Gastrocnemius medialis (tissue), 4 donors: ENCODE data around the gene FRMD4B. TPM values are rescaled to one million over a fixed set of nuclear protein-coding genes. Genes with fewer than 3 reads are reported as not detected.

Experiments
- ATAC-seq, 2 donors: fragments of 150-250 bp; one replicate each; pipeline ENCODE4 v1.9.1; 2016
- DNase-seq, 2 donors: peaks; one replicate each; pipeline ENCODE4 v3.0.0-alpha.2; 2019
- H3K27ac ChIP-seq, 4 donors: fragments of 200-600 bp; sonication (generic); 1 replicate in 1 of 4; 2 replicates in 3 of 4; pipeline ENCODE4 v1.5.1; 2016 to 2018; ENCODE audit warnings: mild to moderate bottlenecking in 2 of 4, moderate library complexity in 1 of 4
- H3K27me3 ChIP-seq, 3 donors: fragments of 200-600 bp; sonication (generic) in 2 of 3; 1 replicate in 1 of 3; 2 replicates in 2 of 3; pipeline versions ENCODE4 v1.5.1 to v1.6.0; 2016 to 2019; ENCODE audit warnings: mild to moderate bottlenecking in 1 of 3, moderate library complexity in 1 of 3
- H3K36me3 ChIP-seq, 2 donors: fragments of 200-600 bp; sonication (generic) in 1 of 2; one replicate each; pipeline ENCODE4 v1.5.1; 2017 to 2018
- H3K4me1 ChIP-seq, 2 donors: fragments of 200-600 bp; sonication (generic) in 1 of 2; one replicate each; pipeline ENCODE4 v1.5.1; 2016 to 2017; ENCODE audit warnings: mild to moderate bottlenecking in 2 of 2
- H3K4me3 ChIP-seq, 4 donors: fragments of 200-600 bp; sonication (generic) in 3 of 4; 1 replicate in 1 of 4; 2 replicates in 3 of 4; pipeline ENCODE4 v1.5.1; 2016 to 2019; ENCODE audit warnings: mild to moderate bottlenecking in 2 of 4
- H3K9me3 ChIP-seq, 3 donors: fragments of 200-600 bp; sonication (generic) in 2 of 3; 1 replicate in 1 of 3; 2 replicates in 2 of 3; pipeline ENCODE4 v1.5.1; 2016 to 2019
- POLR2A ChIP-seq, 2 donors: fragments of 450-650 bp; IDR thresholded peaks; one replicate each; pipeline ENCODE4 v1.6.1; 2017; ENCODE audit warnings: antibody characterized with exemption in 2 of 2, mild to moderate bottlenecking in 2 of 2, moderate library complexity in 2 of 2
- in situ Hi-C, 4 donors: fragments of 200-750 bp; cut with MboI; loops; one replicate each; pipeline versions ENCODE4 v1.15.0 to v1.8.0; 2017; ENCODE audit warnings: low sequenced_read_pairs in 4 of 4
- intact Hi-C: fragments of 100-400 bp; cut with DNase I; formaldehyde crosslinking; loops from one replicate; pipeline ENCODE4 v1.15.1; 2023; ENCODE audit warnings: low total_unique reads
- total RNA-seq, 4 donors: library from RNA; depleted of rRNA; stranded (reverse); fragments of >200 nt; gene quantifications; one replicate each; pipeline versions ENCODE4 v1.1.0 to v1.2.3, GENCODE V29; 2016
- TF ChIP-seq, protein P1 (sequence below), 5 experiments: fragments of 450-650 bp in 3 of 5; fragments of 200-600 bp in 2 of 5; sonication (generic) in 2 of 5; IDR thresholded peaks in 4 of 5; conservative IDR thresholded peaks in 1 of 5; 1 replicate in 4 of 5; 2 replicates in 1 of 5; pipeline ENCODE4 v1.5.1; 2016 to 2019; ENCODE audit warnings: antibody characterized with exemption in 5 of 5, mild to moderate bottlenecking in 3 of 5, moderate library complexity in 3 of 5

The FRMD4B gene
- total RNA-seq, 4 donors from 2014 or later: 0.29 to 3.6 (median 1.7) TPM

DNA sequence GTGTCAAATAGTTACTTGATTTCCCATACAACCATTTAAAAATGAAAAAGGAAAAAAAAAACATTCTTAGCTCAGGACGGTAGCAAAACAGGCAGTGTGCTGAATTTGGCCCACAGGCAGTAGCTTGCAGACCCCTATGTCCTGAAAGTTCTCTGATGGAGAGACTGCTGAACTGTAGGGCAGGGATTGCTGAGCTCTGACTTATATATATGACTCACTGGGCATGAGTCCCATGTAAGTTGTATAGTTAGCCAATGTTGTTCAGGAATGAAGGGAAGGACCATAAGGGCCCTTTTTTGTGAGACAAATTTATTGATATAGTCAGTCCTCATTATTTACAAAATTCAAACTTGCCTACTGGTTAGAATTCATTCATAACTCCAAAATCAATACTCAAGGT lies 36.9 kb upstream of the FRMD4B start:
- Histone ChIP-seq H3K27ac (no peak overlapping the region), H3K36me3 (no peaks in the 10 kb centered on the region), H3K27me3 (no peaks in the 10 kb centered on the region), H3K4me1 (peaks cover 0 to 4% of the 10 kb centered on the region in 2 donors), H3K4me3 (no peak overlapping the region), H3K9me3 (no peaks in the 10 kb centered on the region)
- no peak for ATAC-seq
- TF ChIP-seq, protein P1, sequence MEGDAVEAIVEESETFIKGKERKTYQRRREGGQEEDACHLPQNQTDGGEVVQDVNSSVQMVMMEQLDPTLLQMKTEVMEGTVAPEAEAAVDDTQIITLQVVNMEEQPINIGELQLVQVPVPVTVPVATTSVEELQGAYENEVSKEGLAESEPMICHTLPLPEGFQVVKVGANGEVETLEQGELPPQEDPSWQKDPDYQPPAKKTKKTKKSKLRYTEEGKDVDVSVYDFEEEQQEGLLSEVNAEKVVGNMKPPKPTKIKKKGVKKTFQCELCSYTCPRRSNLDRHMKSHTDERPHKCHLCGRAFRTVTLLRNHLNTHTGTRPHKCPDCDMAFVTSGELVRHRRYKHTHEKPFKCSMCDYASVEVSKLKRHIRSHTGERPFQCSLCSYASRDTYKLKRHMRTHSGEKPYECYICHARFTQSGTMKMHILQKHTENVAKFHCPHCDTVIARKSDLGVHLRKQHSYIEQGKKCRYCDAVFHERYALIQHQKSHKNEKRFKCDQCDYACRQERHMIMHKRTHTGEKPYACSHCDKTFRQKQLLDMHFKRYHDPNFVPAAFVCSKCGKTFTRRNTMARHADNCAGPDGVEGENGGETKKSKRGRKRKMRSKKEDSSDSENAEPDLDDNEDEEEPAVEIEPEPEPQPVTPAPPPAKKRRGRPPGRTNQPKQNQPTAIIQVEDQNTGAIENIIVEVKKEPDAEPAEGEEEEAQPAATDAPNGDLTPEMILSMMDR (IDR thresholded peaks at IDR 0.05 in 4 of 5, conservative IDR thresholded peaks at IDR 0.05 in 1 of 5): no peak
- no peak for TF ChIP-seq POLR2A (IDR thresholded peaks at IDR 0.05)
- DNase-seq: no peak
- intact Hi-C loops: no loop called here
- in situ Hi-C loops: loop anchor here in 1 of 4 donors (10.0 kb wide), 1 partner anchor 258 kb away; no protein-coding TSS in a partner anchor

DNA sequence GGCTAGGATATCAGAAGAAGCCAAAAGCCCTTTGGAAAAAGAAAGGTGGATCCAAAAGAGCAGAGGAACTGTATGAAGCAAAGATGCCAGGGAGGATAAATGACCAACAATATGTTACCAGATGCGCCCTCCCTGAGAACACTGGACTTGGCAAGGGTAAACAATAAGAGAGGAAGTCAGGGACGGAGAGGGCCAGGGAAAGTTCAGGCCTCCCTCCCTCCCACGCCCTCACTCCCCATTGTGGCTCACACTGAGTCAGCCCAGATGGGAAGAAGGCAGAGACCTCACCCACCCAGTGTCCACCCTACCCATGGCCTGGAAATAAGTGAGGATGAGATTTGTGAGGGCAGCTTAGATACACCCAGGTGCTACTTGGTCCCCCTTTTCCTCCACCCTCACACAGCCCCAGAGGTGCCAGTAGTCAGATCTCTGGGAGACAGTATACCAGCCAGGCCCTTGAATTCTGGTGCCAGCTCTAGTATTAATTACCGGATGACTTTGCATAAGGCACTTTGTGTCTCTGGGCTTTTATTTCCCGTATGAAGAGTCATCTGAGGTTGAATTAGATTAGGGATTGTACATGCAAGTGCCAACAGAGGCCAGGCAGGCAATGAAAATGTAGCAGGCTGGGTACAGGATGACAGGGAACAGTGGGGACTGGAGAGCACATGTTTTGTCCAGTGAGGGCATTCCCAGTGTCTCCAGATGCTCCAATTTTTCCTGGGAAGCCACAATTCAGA lies 35.1 kb upstream of the FRMD4B start:
- intact Hi-C loops: no loop called here
- Histone ChIP-seq H3K27ac (no peak overlapping the region), H3K4me1 (peaks cover 0 to 4% of the 10 kb centered on the region in 2 donors), H3K27me3 (no peaks in the 10 kb centered on the region), H3K4me3 (no peak overlapping the region), H3K36me3 (no peaks in the 10 kb centered on the region), H3K9me3 (no peaks in the 10 kb centered on the region)
- ATAC-seq (peak in 1 of 2 donors; percentile 27), DNase-seq (peak in 1 of 2 donors; percentile 16)
- TF ChIP-seq, protein P1 (IDR thresholded peaks at IDR 0.05 in 4 of 5, conservative IDR thresholded peaks at IDR 0.05 in 1 of 5): no peak
- no peak for TF ChIP-seq POLR2A (IDR thresholded peaks at IDR 0.05)
- in situ Hi-C loops: loop anchor here in 1 of 4 donors (10.0 kb wide), 1 partner anchor 256 kb away; no protein-coding TSS in a partner anchor

DNA sequence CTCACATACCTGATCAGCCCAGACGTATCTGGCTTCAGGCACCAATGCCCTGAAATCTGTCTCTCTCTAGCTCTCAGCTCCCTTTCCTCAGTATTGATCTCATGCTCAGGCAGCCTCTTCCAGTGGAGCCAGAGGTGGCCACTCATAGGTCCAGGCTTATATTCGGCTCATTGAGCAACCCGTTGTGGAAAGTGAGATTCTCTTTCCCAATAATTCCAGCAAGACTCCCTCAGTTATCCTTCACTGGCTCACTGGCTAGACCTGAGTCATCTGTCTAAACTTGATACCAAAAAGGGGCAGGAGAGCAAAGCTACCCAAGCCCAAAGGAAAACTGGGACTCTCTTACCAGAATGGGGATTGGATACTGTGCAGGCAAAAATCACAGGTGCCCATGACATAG lies 33.4 kb upstream of the FRMD4B start:
- Histone ChIP-seq H3K27me3 (no peaks in the 10 kb centered on the region), H3K4me3 (no peak overlapping the region), H3K36me3 (no peaks in the 10 kb centered on the region), H3K27ac (no peak overlapping the region), H3K9me3 (no peaks in the 10 kb centered on the region), H3K4me1 (peaks cover 0 to 4% of the 10 kb centered on the region in 2 donors)
- TF ChIP-seq, protein P1 (IDR thresholded peaks at IDR 0.05 in 4 of 5, conservative IDR thresholded peaks at IDR 0.05 in 1 of 5): no peak
- no peak for TF ChIP-seq POLR2A (IDR thresholded peaks at IDR 0.05)
- ATAC-seq (no peak), DNase-seq (no peak)
- intact Hi-C loops (no loop called here), in situ Hi-C loops (loop anchor here in 1 of 4 donors (10.0 kb wide), 1 partner anchor 264 kb away; no protein-coding TSS in a partner anchor)

GRCh38 chr3:69417541-69418078 lies 31.7 kb upstream of the FRMD4B start:
- no peak for ATAC-seq
- intact Hi-C loops: no loop called here
- TF ChIP-seq, protein P1 (IDR thresholded peaks at IDR 0.05 in 4 of 5, conservative IDR thresholded peaks at IDR 0.05 in 1 of 5): no peak
- TF ChIP-seq POLR2A (IDR thresholded peaks at IDR 0.05): no peak

More at GRCh38 chr3:69417541-69418078, 31.7 kb upstream of the FRMD4B start:
- Histone ChIP-seq H3K27ac (no peak overlapping the region), H3K4me3 (no peak overlapping the region), H3K36me3 (no peaks in the 10 kb centered on the region), H3K9me3 (no peaks in the 10 kb centered on the region), H3K4me1 (peaks cover 0 to 4% of the 10 kb centered on the region in 2 donors), H3K27me3 (no peaks in the 10 kb centered on the region)
- in situ Hi-C loops: loop anchor here in 1 of 4 donors (10.0 kb wide), 1 partner anchor 263 kb away; no protein-coding TSS in a partner anchor
- DNase-seq: no peak
